GM12801 (cell line): ENCODE data around the gene ESRRG.

Experiments used
- CTCF ChIP-seq: IDR thresholded peaks from one replicate; pipeline ENCODE4 v1.5.1; 2011; ENCODE audit warnings: control low read depth; ENCODE audit not compliant: insufficient read length; ENCODE audit errors: extremely low read depth

ESRRG gene

GRCh38 chr1:216475659-216476276, 247.5 kb downstream of the ESRRG start:
- no peak for TF ChIP-seq CTCF

DNA sequence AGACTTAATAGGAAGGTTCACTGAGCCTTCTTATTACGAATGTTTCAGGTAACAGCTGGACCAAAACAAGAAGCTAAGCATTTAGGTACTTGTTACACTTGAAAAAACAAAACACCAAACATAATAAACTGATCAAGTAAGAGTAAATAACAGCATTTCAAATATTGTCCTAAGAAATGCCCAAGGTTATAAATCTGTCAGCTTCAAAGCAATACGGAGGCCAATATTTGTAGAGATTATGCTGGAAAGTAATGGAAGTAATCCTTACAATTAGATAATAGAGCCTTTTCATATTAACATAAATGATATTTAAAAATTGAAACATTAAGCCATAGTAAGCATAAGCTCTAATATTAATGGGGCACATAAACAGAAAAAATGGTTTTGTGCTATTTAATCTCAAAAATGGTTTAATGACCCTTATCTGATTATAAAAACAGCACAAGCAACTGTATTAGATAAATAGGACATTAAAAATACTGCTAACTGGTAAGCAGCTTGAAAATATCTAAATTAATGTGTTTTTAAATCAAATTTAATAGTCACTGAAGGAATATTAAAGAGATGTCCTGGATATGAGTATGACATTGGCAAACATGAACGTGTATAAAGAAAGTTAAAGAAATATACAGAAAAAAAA, 256.9 kb downstream of the ESRRG start:
- no peak for TF ChIP-seq CTCF

DNA sequence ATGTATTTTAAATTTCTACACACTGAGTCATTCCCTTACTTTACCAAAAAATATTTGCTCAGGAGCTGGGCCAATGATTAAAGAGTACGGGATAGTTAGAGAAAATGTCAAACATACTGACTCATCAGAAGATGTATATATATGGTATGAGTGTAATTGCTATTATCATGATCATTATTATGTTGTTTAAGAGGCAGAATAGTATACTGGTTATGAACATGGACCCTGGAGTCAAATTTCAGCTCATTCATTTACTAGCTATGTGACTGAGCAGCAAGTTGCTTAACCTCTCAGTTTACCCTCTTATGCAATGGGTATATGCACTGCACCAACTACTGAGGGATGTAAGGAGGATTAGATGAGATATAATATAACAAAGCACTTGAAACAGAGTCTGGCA, 258.7 kb downstream of the ESRRG start:
- no peak for TF ChIP-seq CTCF

GRCh38 chr1:216462066-216462775, 261.0 kb downstream of the ESRRG start:
- no peak for TF ChIP-seq CTCF

DNA sequence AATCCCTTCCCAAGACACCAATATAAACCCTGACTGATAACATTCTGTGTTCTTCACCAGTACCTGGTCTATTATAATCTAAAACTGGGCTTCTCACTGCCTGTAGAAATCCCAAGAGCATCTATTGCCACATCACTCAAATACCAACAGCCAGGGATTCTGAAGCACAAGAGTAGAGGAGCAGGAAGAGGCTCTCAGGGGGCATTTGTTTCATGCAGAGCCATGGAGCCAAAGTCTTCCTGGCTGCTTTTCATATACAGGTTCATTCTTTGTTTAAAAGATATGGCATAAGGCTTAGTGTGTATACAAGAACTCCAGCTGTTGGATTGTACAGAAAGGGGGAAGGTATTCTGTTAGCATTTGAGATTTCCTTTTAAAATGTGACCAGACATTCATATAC, 261.8 kb downstream of the ESRRG start:
- no peak for TF ChIP-seq CTCF

- TF ChIP-seq CTCF = no peak
These were observed 263.5 kb downstream of the ESRRG start for GRCh38 chr1:216459651-216460207.

- TF ChIP-seq CTCF = no peak
These were observed 264.4 kb downstream of the ESRRG start for GRCh38 chr1:216458812-216459211.
